Neuron (in vitro differentiated cells): ENCODE results near the gene BCR.

Experiments
- H2AFZ ChIP-seq: one replicate; pipeline ENCODE4 v1.6.1; 2013; ENCODE audit warnings: low read depth, mild to moderate bottlenecking, inconsistent platforms, low read length, moderate library complexity
- H3K27me3 ChIP-seq: one replicate; pipeline ENCODE4 v1.6.1; 2013; ENCODE audit warnings: low read length; ENCODE audit not compliant: insufficient read depth
- H3K36me3 ChIP-seq: one replicate; pipeline ENCODE4 v1.6.1; 2013; ENCODE audit warnings: low read length; ENCODE audit not compliant: insufficient read depth
- H3K4me1 ChIP-seq: one replicate; pipeline ENCODE4 v1.6.1; 2013; ENCODE audit warnings: low read length; ENCODE audit not compliant: insufficient read depth
- H3K4me3 ChIP-seq: 2 replicates; pipeline ENCODE4 v1.5.1; 2013; ENCODE audit warnings: mild to moderate bottlenecking, low read length, moderate library complexity
- H3K9me3 ChIP-seq: one replicate; pipeline ENCODE4 v1.6.1; 2013; ENCODE audit warnings: low read length

Gene BCR

GRCh38 chr22:23175817-23176644 is 4.3 kb upstream of the BCR start:
- H2AFZ ChIP-seq = no peak overlapping the region
- peaks cover 16% of the 10 kb centered on the region for H3K9me3 ChIP-seq
- no peaks in the 10 kb centered on the region for H3K27me3 ChIP-seq
- no peak overlapping the region for H3K4me3 ChIP-seq
- no peaks in the 10 kb centered on the region for H3K36me3 ChIP-seq
- H3K4me1 ChIP-seq = peaks cover 15% of the 10 kb centered on the region

GRCh38 chr22:23176645-23177027 is 3.7 kb upstream of the BCR start:
- no peak overlapping the region for H2AFZ ChIP-seq
- peaks cover 19% of the 10 kb centered on the region for H3K4me1 ChIP-seq
- no peaks in the 10 kb centered on the region for H3K27me3 ChIP-seq
- H3K36me3 ChIP-seq = peaks cover 2% of the 10 kb centered on the region
- H3K4me3 ChIP-seq = no peak overlapping the region
- peaks cover 16% of the 10 kb centered on the region for H3K9me3 ChIP-seq

GRCh38 chr22:23177197-23177596 is 3.1 kb upstream of the BCR start:
- Histone ChIP-seq H3K27me3 (no peaks in the 10 kb centered on the region), H3K36me3 (peaks cover 7% of the 10 kb centered on the region), H2AFZ (no peak overlapping the region), H3K9me3 (peaks cover 16% of the 10 kb centered on the region), H3K4me1 (peaks cover 25% of the 10 kb centered on the region), H3K4me3 (no peak overlapping the region)

GRCh38 chr22:23178512-23179254 is 1.6 kb upstream of the BCR start:
- peaks cover 9% of the 10 kb centered on the region for H3K36me3 ChIP-seq
- H3K9me3 ChIP-seq = peaks cover 16% of the 10 kb centered on the region
- no peaks in the 10 kb centered on the region for H3K27me3 ChIP-seq
- no peak overlapping the region for H3K4me3 ChIP-seq
- H2AFZ ChIP-seq = no peak overlapping the region
- peaks cover 39% of the 10 kb centered on the region for H3K4me1 ChIP-seq

- peaks cover 16% of the 10 kb centered on the region for H3K9me3 ChIP-seq
- H3K27me3 ChIP-seq = no peaks in the 10 kb centered on the region
- H3K36me3 ChIP-seq = peaks cover 9% of the 10 kb centered on the region
- H2AFZ ChIP-seq = no peak overlapping the region
- H3K4me1 ChIP-seq = peaks cover 49% of the 10 kb centered on the region
- peak overlapping the region; percentile 89 for H3K4me3 ChIP-seq
These were observed 669 bp upstream of the BCR start for GRCh38 chr22:23179381-23180299.

GRCh38 chr22:23180893-23181720 is 798 bp downstream of the BCR start:
- Histone ChIP-seq H3K27me3 (no peaks in the 10 kb centered on the region), H3K9me3 (peaks cover 10% of the 10 kb centered on the region), H3K36me3 (peaks cover 11% of the 10 kb centered on the region), H2AFZ (no peak overlapping the region), H3K4me1 (peaks cover 53% of the 10 kb centered on the region), H3K4me3 (peak overlapping the region; percentile 89)

- H2AFZ ChIP-seq = no peak overlapping the region
- H3K27me3 ChIP-seq = no peaks in the 10 kb centered on the region
- H3K9me3 ChIP-seq = peaks cover 6% of the 10 kb centered on the region
- peaks cover 53% of the 10 kb centered on the region for H3K4me1 ChIP-seq
- H3K36me3 ChIP-seq = peaks cover 15% of the 10 kb centered on the region
- peak overlapping the region; percentile 89 for H3K4me3 ChIP-seq
These were observed 1.5 kb downstream of the BCR start for GRCh38 chr22:23181721-23182308.

- Histone ChIP-seq H3K4me1 (peaks cover 53% of the 10 kb centered on the region), H2AFZ (no peak overlapping the region), H3K4me3 (peak overlapping the region; percentile 89), H3K36me3 (peaks cover 16% of the 10 kb centered on the region), H3K9me3 (peaks cover 2% of the 10 kb centered on the region), H3K27me3 (no peaks in the 10 kb centered on the region)
These were observed 2.2 kb downstream of the BCR start for GRCh38 chr22:23182309-23183060.

GRCh38 chr22:23183061-23183698 is 2.9 kb downstream of the BCR start:
- no peaks in the 10 kb centered on the region for H3K9me3 ChIP-seq
- H3K36me3 ChIP-seq = peaks cover 23% of the 10 kb centered on the region
- H2AFZ ChIP-seq = no peak overlapping the region
- H3K27me3 ChIP-seq = no peaks in the 10 kb centered on the region
- H3K4me3 ChIP-seq = peak overlapping the region; percentile 89
- H3K4me1 ChIP-seq = peaks cover 53% of the 10 kb centered on the region

GRCh38 chr22:23184100-23184763 is 3.9 kb downstream of the BCR start:
- Histone ChIP-seq H3K36me3 (peaks cover 26% of the 10 kb centered on the region), H2AFZ (no peak overlapping the region), H3K9me3 (no peaks in the 10 kb centered on the region), H3K27me3 (no peaks in the 10 kb centered on the region), H3K4me1 (peaks cover 46% of the 10 kb centered on the region), H3K4me3 (peak overlapping the region; percentile 89)

- Histone ChIP-seq H2AFZ (no peak overlapping the region), H3K9me3 (no peaks in the 10 kb centered on the region), H3K4me3 (no peak overlapping the region), H3K4me1 (peaks cover 41% of the 10 kb centered on the region), H3K36me3 (peaks cover 26% of the 10 kb centered on the region), H3K27me3 (no peaks in the 10 kb centered on the region)
These were observed 4.4 kb downstream of the BCR start for GRCh38 chr22:23184764-23185113.
